Pancreas (tissue), 10 donors: ENCODE data around the gene FNIP2. TPM values are rescaled to one million over a fixed set of nuclear protein-coding genes. Genes with fewer than 3 reads are reported as not detected.
"Not testable (repeated sequence)": the region's sequence is repeated elsewhere in the genome, so short reads cannot be mapped to it uniquely, and the experiment has no call there.

ENCODE experiments used
- ATAC-seq, 4 donors: fragments of 200-7000 bp; cut with Tn5 transposase; one replicate each; pipeline versions ENCODE4 v1.8.0 to v1.9.1; 2020; ENCODE audit warnings: mild to moderate bottlenecking in 4 of 4, moderate library complexity in 4 of 4
- DNase-seq, 6 donors: peaks; one replicate each; pipeline ENCODE4 v3.0.0-alpha.2; 2020
- FAIRE-seq: peaks from 2 replicates; lab custom pipeline; 2012; peaks lifted over from hg19 to GRCh38; lab: Jason Lieb, UNC
- H3K27ac ChIP-seq, 4 donors: fragments of 200-600 bp; sonication (generic); 1 replicate in 3 of 4; 2 replicates in 1 of 4; pipeline versions ENCODE4 v1.5.0 to v1.8.0; 2020
- H3K27me3 ChIP-seq, 4 donors: fragments of 200-600 bp; one replicate each; pipeline ENCODE4 v1.8.0; 2021
- H3K36me3 ChIP-seq, 3 donors: fragments of 200-600 bp; sonication (generic) in 1 of 3; one replicate each; pipeline versions ENCODE4 v1.5.0 to v1.8.0; 2020 to 2021
- H3K4me1 ChIP-seq, 3 donors: fragments of 200-600 bp; one replicate each; pipeline ENCODE4 v1.8.0; 2021
- H3K4me3 ChIP-seq, 4 donors: fragments of 200-600 bp; sonication (generic) in 2 of 4; one replicate each; pipeline versions ENCODE4 v1.5.0 to v1.8.0; 2020 to 2021
- H3K9me3 ChIP-seq, 4 donors: fragments of 200-600 bp; one replicate each; pipeline ENCODE4 v1.8.0; 2021
- WGBS, 2 donors: extraction: QIAGEN DNeasy Blood & Tissue Kit; methylation state at CpG; one replicate each; pipeline ENCODE4 v1.1.7; 2013; 5-methylcytosine and 5-hydroxymethylcytosine counted together
- intact Hi-C, 3 donors: fragments of 100-400 bp; cut with DNase I; formaldehyde crosslinking; loops; one replicate each; pipeline versions ENCODE4 v1.11.1 to v1.14.2; 2022
- polyA plus RNA-seq, 2 donors: library from polyadenylated mRNA; stranded (reverse); fragments of 200-250 nt; gene quantifications; one replicate each; pipeline ENCODE4 v1.2.3, GENCODE V29; 2013
- total RNA-seq, 6 donors: library from RNA; stranded (reverse); fragmentation: NEBNext Ultra II Directional in 4 of 6; extraction: Animal tissue kit (Norgen Biotek cat#: 25700) in 4 of 6; gene quantifications; one replicate each; pipeline versions ENCODE4 v1.2.1 to v1.2.4, GENCODE V29; 2021 to 2023
- TF ChIP-seq, protein P1 (sequence below), 4 donors: fragments of 200-600 bp; sonication (generic) in 3 of 4; IDR thresholded peaks; one replicate each; pipeline versions ENCODE4 v1.5.0 to v1.8.0; 2021; ENCODE audit warnings: antibody characterized with exemption in 4 of 4
- donor health status: healthy with polysubstance abuse.
- donor health status: DM: no; HTN: no; CAD: no; lungs with moderate emphysema.
- donor health status: DM: no; HTN: no; CAD: no.
- donor health status: control.
- donor health status: control.
- donor health status: Bipolar disorder and iron deficiency.
- donor health status: DM: yes; HTN: yes; CAD: no.
- donor health status: DM: no; HTN: no; CAD: no.
- donor health status: DM: no; HTN: no; CAD: no.
- donor health status: DM: yes; HTN: yes; CAD: no.

Gene FNIP2
- total and polyA plus RNA-seq, 8 donors, result 5.4 to 28.2 (median 15.9) TPM

DNA sequence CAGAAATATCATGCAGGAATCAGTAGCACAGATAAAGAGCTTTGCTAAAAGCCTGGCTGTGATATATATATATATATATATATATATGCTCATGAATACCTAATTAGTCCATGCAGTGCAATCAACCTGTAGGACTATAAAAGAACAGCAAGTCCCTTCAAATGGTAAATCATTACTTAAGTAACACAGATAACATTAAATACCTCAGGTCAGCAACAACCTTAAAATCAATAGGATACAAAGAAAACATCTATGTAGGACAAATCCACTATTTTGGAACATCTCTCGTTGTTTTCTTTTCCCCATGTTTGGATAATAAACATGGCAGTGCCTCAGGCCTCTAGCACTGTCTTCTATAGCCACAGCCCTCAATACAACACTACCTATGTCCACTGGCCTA lies 106.6 kb downstream of the FNIP2 start:
- FAIRE-seq (no peak), ATAC-seq (no peak), DNase-seq (no peak)
- no peak overlapping the region for H3K4me3 ChIP-seq
- peaks cover 3 to 9% (median 3%) of the 10 kb centered on the region in 3 donors for H3K4me1 ChIP-seq
- WGBS, 2 donors, result 18 to 33% methylated on average over 1 of the region's 1 CpG
- no peak overlapping the region for H3K27ac ChIP-seq
- intact Hi-C loops, result loop anchor here in 1 of 3 donors (10.0 kb wide), 1 partner anchor 319 kb away; no protein-coding TSS in a partner anchor
- no peaks in the 10 kb centered on the region for H3K9me3 ChIP-seq
- TF ChIP-seq, protein P1, sequence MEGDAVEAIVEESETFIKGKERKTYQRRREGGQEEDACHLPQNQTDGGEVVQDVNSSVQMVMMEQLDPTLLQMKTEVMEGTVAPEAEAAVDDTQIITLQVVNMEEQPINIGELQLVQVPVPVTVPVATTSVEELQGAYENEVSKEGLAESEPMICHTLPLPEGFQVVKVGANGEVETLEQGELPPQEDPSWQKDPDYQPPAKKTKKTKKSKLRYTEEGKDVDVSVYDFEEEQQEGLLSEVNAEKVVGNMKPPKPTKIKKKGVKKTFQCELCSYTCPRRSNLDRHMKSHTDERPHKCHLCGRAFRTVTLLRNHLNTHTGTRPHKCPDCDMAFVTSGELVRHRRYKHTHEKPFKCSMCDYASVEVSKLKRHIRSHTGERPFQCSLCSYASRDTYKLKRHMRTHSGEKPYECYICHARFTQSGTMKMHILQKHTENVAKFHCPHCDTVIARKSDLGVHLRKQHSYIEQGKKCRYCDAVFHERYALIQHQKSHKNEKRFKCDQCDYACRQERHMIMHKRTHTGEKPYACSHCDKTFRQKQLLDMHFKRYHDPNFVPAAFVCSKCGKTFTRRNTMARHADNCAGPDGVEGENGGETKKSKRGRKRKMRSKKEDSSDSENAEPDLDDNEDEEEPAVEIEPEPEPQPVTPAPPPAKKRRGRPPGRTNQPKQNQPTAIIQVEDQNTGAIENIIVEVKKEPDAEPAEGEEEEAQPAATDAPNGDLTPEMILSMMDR (IDR thresholded peaks at IDR 0.05), result no peak
- H3K27me3 ChIP-seq, result no peaks in the 10 kb centered on the region
- H3K36me3 ChIP-seq, result peaks cover 0 to 4% (median 0%) of the 10 kb centered on the region in 3 donors

DNA sequence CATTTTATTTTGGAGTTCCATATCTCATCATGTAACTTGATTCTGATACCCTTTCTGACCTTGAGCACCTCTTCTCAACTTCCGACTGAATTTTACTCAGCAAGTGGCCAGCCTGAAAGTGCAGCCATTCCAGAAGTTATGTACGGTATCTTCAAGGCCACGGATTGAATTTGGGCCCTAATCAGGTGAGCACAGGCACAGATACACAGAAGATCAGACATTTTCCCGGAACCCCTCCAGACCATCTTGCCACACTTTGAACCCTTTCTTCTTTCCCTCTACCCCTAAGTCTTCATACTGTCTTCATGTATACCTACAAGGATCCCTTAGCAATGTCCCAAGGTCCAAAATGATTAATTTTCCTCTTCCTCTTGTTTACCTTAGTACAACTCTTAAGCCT lies 108.2 kb downstream of the FNIP2 start:
- no peaks in the 10 kb centered on the region for H3K27me3 ChIP-seq
- FAIRE-seq (no peak), ATAC-seq (no peak), DNase-seq (no peak)
- no peak overlapping the region for H3K4me3 ChIP-seq
- TF ChIP-seq, protein P1 (IDR thresholded peaks at IDR 0.05), result no peak
- H3K27ac ChIP-seq, result no peak overlapping the region
- no peaks in the 10 kb centered on the region for H3K9me3 ChIP-seq
- H3K36me3 ChIP-seq, result no peaks in the 10 kb centered on the region
- H3K4me1 ChIP-seq, result peaks cover 3 to 9% (median 3%) of the 10 kb centered on the region in 3 donors
- intact Hi-C loops, result loop anchor here in 1 of 3 donors (10.0 kb wide), 1 partner anchor 318 kb away; no protein-coding TSS in a partner anchor
- 56 to 58% methylated on average over 4 of the region's 4 CpGs for WGBS, 2 donors

DNA sequence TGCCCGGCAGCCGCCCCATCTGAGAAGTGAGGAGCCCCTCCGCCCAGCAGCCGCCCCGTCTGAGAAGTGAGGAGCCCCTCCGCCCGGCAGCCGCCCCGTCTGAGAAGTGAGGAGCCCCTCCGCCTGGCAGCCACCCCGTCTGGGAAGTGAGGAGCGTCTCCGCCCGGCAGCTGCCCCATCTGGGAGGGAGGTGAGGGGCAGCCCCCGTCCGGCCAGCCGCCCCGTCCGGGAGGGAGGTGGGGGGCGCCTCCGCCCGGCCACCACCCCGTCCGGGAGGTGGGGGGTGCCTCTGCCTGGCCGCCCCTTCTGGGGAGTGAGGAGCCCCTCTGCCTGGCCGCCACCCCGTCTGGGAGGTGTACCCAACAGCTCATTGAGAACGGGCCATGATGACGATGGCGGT lies 113.3 kb downstream of the FNIP2 start:
- FAIRE-seq, intact Hi-C loops, H3K4me3 ChIP-seq, H3K27ac ChIP-seq, H3K4me1 ChIP-seq, H3K36me3 ChIP-seq, H3K27me3 ChIP-seq, DNase-seq, ATAC-seq, H3K9me3 ChIP-seq: not testable (repeated sequence)
- WGBS, 2 donors, result 96 to 97% methylated on average over 21 to 30 of the region's 30 CpGs

DNA sequence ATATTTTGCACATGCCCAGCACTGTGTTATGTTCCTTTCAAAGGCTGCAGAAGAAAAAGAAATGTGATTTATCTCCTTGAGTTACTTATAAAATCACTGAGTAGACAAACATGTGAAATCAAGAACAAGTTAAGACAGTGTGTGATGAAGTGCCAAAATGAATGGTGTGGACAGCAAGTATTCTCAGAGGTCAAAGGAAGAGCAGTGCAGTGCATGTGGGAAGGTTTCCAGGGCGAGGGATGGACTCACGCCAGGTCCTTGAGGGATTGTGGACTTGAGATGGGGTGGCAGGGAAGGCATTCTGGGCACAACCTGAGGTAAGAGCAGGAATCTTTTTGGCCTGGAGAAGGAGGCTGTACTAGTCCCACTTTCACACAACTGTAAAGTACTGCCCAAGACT lies 115.5 kb downstream of the FNIP2 start:
- H3K27me3 ChIP-seq, result no peaks in the 10 kb centered on the region
- H3K9me3 ChIP-seq, result no peaks in the 10 kb centered on the region
- intact Hi-C loops, result no loop called here
- 85 to 86% methylated on average over 2 of the region's 2 CpGs for WGBS, 2 donors
- no peak overlapping the region for H3K27ac ChIP-seq
- H3K36me3 ChIP-seq, result no peaks in the 10 kb centered on the region
- no peak for ATAC-seq
- no peak for DNase-seq
- H3K4me3 ChIP-seq, result no peak overlapping the region
- TF ChIP-seq, protein P1 (IDR thresholded peaks at IDR 0.05), result no peak
- FAIRE-seq, result no peak
- no peaks in the 10 kb centered on the region for H3K4me1 ChIP-seq

DNA sequence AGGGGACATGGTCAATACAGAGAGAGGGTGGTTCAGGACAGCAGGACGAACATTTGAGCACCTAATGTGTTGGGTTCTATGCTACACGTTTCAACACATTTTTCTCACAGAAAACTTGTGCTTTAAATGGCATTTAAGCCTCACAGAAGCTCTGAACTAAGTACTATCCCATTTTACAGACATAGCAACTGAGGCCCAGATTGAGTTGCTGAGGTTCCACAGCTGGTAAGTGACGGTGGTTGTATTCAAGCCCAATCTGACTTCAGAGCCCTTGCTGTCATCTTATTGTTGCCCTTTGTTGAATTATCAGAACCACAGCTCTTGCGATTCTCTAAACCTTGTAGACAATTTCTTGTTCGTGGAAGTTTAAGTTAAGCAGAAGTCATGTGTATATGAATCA lies 116.7 kb downstream of the FNIP2 start:
- FAIRE-seq (no peak), ATAC-seq (no peak), DNase-seq (no peak)
- Histone ChIP-seq H3K9me3 (no peaks in the 10 kb centered on the region), H3K4me1 (no peaks in the 10 kb centered on the region), H3K4me3 (no peak overlapping the region), H3K27ac (no peak overlapping the region), H3K27me3 (no peaks in the 10 kb centered on the region), H3K36me3 (no peaks in the 10 kb centered on the region)
- 88 to 92% methylated on average over 5 of the region's 5 CpGs for WGBS, 2 donors
- TF ChIP-seq, protein P1 (IDR thresholded peaks at IDR 0.05), result no peak
- intact Hi-C loops, result no loop called here
